Measurements from ENCODE around the gene WDSUB1.

Gene WDSUB1

GRCh38 chr2:159215116-159215515, 71.4 kb downstream of the WDSUB1 start:
- Histone ChIP-seq H3K27ac (replicated peaks) (no peak overlapping the region), H3K4me3 (replicated peaks; ENCODE audit: insufficient read depth, low read length) (no peak overlapping the region), H3K27me3 (ENCODE audit: insufficient read depth, poor library complexity, severe bottlenecking) (no peaks in the 10 kb centered on the region)
- TF ChIP-seq CTCF (IDR thresholded peaks at IDR 0.05; ENCODE audit: insufficient read depth, low read length) = no peak
- no peak for TF ChIP-seq SPI1 (IDR thresholded peaks at IDR 0.05; ENCODE audit: borderline replicate concordance, low read depth)
- TF ChIP-seq REST (IDR thresholded peaks at IDR 0.05; ENCODE audit: insufficient replicate concordance, low read depth) = no peak
- no peak for TF ChIP-seq GABPA (IDR thresholded peaks at IDR 0.05; ENCODE audit: low read depth)
- no peak for TF ChIP-seq POLR2AphosphoS5 (IDR thresholded peaks at IDR 0.05; ENCODE audit: low read depth)
- no peak for DNase-seq (ENCODE audit: low read depth in 1 of 2, low spot score in 1 of 2)

- TF ChIP-seq POLR2AphosphoS5 (IDR thresholded peaks at IDR 0.05; ENCODE audit: low read depth) (no peak), GABPA (IDR thresholded peaks at IDR 0.05; ENCODE audit: low read depth) (no peak)
- H3K27ac ChIP-seq (replicated peaks) = no peak overlapping the region
- no peaks in the 10 kb centered on the region for H3K27me3 ChIP-seq (ENCODE audit: insufficient read depth, poor library complexity, severe bottlenecking)
- DNase-seq (ENCODE audit: low read depth in 1 of 2, low spot score in 1 of 2) = no peak
- H3K4me3 ChIP-seq (replicated peaks; ENCODE audit: insufficient read depth, low read length) = no peak overlapping the region
Measured at GRCh38 chr2:159214325-159214865, 72.1 kb downstream of the WDSUB1 start.

DNA sequence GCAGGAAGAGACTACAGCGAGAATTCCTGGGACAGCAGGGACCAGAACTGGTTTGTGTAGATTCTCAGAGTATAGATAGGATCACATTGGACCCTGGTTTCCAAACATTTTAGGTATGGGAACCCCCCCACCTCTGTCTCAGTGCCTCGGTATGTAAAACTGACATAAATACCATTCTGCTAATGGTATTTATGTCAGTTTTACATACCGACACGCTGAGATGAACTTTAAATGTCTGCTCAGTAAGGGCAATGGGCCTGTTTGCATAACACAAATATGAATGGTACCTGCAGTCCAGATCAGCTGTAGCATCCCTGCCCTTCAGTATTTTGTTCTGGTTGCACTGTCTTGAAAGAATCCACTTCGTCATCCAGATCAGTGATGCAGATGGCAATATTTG, 73.2 kb downstream of the WDSUB1 start:
- Histone ChIP-seq H3K4me3 (replicated peaks; ENCODE audit: insufficient read depth, low read length) (no peak overlapping the region), H3K27ac (replicated peaks) (no peak overlapping the region), H3K27me3 (ENCODE audit: insufficient read depth, poor library complexity, severe bottlenecking) (no peaks in the 10 kb centered on the region)
- TF ChIP-seq POLR2AphosphoS5 (IDR thresholded peaks at IDR 0.05; ENCODE audit: low read depth) = no peak
- TF ChIP-seq CTCF (IDR thresholded peaks at IDR 0.05; ENCODE audit: insufficient read depth, low read length) = no peak
- TF ChIP-seq REST (IDR thresholded peaks at IDR 0.05; ENCODE audit: insufficient replicate concordance, low read depth) = no peak
- TF ChIP-seq GABPA (IDR thresholded peaks at IDR 0.05; ENCODE audit: low read depth) = no peak
- TF ChIP-seq SPI1 (IDR thresholded peaks at IDR 0.05; ENCODE audit: borderline replicate concordance, low read depth) = no peak
- DNase-seq (ENCODE audit: low read depth in 1 of 2, low spot score in 1 of 2) = no peak

DNA sequence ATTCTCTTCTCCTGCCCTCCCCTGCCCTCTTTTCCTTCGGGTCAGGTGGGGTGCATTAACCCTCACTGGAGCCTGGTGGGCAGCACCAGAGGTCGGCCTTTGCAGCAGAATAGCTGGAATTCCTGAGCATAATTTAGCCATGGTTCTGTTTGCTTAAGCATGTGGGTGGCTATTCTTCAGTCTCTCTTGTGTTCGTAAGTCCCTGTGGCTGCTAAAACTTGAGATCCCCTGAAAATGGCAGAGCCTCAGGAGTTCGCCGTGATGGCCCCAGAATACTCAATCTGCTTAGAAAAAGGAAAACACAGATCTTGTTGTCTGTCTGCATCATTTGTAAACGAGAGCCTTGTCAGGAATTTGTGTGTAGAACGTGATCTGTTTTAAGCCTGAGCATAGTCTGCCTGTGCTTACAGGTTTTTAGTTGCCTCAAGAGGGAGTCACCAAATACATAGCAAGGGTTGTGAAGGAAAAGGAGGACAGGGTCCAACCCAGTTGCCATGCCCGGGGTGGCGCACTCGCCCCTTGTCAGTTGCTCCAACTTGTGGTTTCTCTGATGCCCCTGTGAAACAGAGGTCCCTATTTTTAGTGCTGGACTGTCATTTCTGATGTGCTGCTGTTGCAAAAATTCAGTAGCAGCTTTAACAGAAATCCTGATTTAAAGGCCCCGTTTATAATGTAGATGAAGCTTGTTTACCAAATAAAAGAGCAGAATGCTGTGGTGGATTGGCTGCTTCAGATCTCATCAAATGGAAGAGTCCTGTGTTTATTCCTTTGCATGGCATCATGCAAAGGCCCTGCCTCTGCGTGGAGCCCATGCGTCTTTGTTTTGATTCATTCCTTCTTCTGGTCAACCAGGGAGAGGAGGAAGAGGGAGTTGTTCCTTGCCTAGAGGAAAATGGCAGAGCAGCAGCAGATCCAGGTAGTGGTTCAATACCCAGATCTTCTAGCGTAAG, 74.8 kb downstream of the WDSUB1 start:
- H3K27me3 ChIP-seq (ENCODE audit: insufficient read depth, poor library complexity, severe bottlenecking) = no peaks in the 10 kb centered on the region
- no peak for TF ChIP-seq CTCF (IDR thresholded peaks at IDR 0.05; ENCODE audit: insufficient read depth, low read length)
- DNase-seq (ENCODE audit: low read depth in 1 of 2, low spot score in 1 of 2) = no peak
- H3K27ac ChIP-seq (replicated peaks) = no peak overlapping the region
- H3K4me3 ChIP-seq (replicated peaks; ENCODE audit: insufficient read depth, low read length) = no peak overlapping the region
